Esophagus squamous epithelium (tissue), 4 donors: ENCODE data around the gene PPP2R3A.

ENCODE experiments used
- CTCF ChIP-seq, 6 experiments: fragments of 450-650 bp in 4 of 6; fragments of 200-600 bp in 2 of 6; sonication (generic) in 2 of 6; IDR thresholded peaks; one replicate each; pipeline ENCODE4 v1.5.1; 2016 to 2019; ENCODE audit warnings: antibody characterized with exemption in 6 of 6, mild to moderate bottlenecking in 4 of 6, moderate library complexity in 4 of 6
- POLR2A ChIP-seq, 4 donors: fragments of 450-650 bp; IDR thresholded peaks; one replicate each; pipeline ENCODE4 v1.6.1; 2017; ENCODE audit warnings: antibody characterized with exemption in 4 of 4, mild to moderate bottlenecking in 4 of 4, moderate library complexity in 3 of 4

DNA sequence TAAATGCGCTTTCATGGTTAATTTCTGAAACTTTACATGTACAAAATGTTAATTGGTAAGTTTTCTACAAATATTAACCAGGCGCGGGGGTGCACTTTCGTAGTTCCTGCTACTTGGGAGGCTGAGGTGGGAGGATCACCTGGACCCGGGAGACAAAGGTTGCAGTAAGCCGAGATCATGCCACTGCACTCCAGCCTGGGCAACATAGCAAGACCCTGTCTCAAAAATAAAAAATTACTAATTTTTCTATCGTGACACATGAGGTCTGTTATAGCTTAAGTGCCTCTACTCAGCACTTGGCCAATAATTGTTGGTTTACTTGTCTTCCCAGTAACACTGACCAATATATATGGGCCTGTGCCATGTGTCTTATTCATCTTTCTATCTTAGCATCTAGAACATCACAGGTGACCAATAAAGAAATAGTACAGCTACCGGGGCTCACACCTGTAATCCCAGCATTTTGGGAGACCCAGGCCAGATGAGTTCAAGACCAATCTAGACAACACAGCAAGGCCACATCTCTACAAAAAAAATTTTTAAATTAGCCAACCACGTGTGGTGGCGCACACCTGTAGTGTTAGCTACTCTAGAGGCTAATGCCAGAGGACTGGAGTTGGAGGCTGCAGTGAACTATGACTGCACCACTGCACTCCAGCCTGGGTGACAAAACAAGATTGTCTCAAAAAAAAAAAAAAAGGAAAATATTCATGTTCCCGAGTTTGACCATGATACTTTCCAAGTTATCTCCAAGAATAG, 224.5 kb downstream of the PPP2R3A start:
- TF ChIP-seq CTCF (IDR thresholded peaks at IDR 0.05) (no peak), POLR2A (IDR thresholded peaks at IDR 0.05) (no peak)
